Peyer's patch (tissue), 4 donors: Measurements from ENCODE around the gene PRAMEF12. TPM values are rescaled to one million over a fixed set of nuclear protein-coding genes. Genes with fewer than 3 reads are reported as not detected.

Source experiments
- DNase-seq, 3 donors: peaks; one replicate each; pipeline ENCODE4 v3.0.0-alpha.2; 2017 to 2019
- H3K27ac ChIP-seq, 4 donors: fragments of 200-600 bp; sonication (generic); one replicate each; pipeline ENCODE4 v1.5.1; 2016 to 2019
- H3K27me3 ChIP-seq, 2 donors: fragments of 200-600 bp; sonication (generic); one replicate each; pipeline ENCODE4 v1.5.1; 2019
- H3K36me3 ChIP-seq, 3 donors: fragments of 200-600 bp; sonication (generic); one replicate each; pipeline ENCODE4 v1.5.1; 2016 to 2019
- H3K4me1 ChIP-seq, 4 donors: fragments of 200-600 bp; sonication (generic); one replicate each; pipeline ENCODE4 v1.5.1; 2016 to 2019
- H3K4me3 ChIP-seq, 4 donors: fragments of 200-600 bp; sonication (generic); 1 replicate in 3 of 4; 2 replicates in 1 of 4; pipeline ENCODE4 v1.5.1; 2016 to 2019; ENCODE audit warnings: mild to moderate bottlenecking in 1 of 4
- H3K9me3 ChIP-seq, 4 donors: fragments of 200-600 bp; sonication (generic); one replicate each; pipeline ENCODE4 v1.5.1; 2016 to 2019; ENCODE audit warnings: mild to moderate bottlenecking in 1 of 4
- CTCF ChIP-seq, 6 experiments: fragments of 450-650 bp in 4 of 6; fragments of 200-600 bp in 2 of 6; sonication (generic) in 1 of 6; IDR thresholded peaks; one replicate each; pipeline ENCODE4 v1.5.1; 2017 to 2019; ENCODE audit warnings: antibody characterized with exemption in 6 of 6, mild to moderate bottlenecking in 3 of 6, moderate library complexity in 1 of 6
- POLR2A ChIP-seq, 2 donors: fragments of 450-650 bp; IDR thresholded peaks; one replicate each; pipeline ENCODE4 v1.5.1; 2017; ENCODE audit warnings: antibody characterized with exemption in 2 of 2, mild to moderate bottlenecking in 2 of 2, moderate library complexity in 2 of 2
- total RNA-seq, 4 donors: library from RNA; depleted of rRNA; stranded (reverse); fragments of >200 nt; gene quantifications; one replicate each; pipeline ENCODE4 v1.1.0, GENCODE V29; 2016

The PRAMEF12 gene
- total RNA-seq, 4 donors from 2014 or later, result not detected

- no peak for TF ChIP-seq CTCF (IDR thresholded peaks at IDR 0.05)
- TF ChIP-seq POLR2A (IDR thresholded peaks at IDR 0.05), result no peak
- no peaks in the 10 kb centered on the region for H3K9me3 ChIP-seq
- H3K36me3 ChIP-seq, result no peaks in the 10 kb centered on the region
- no peak for DNase-seq
- H3K4me1 ChIP-seq, result no peaks in the 10 kb centered on the region
- no peak overlapping the region for H3K4me3 ChIP-seq
- H3K27me3 ChIP-seq, result no peaks in the 10 kb centered on the region
- no peak overlapping the region for H3K27ac ChIP-seq
Measured at GRCh38 chr1:12739613-12740012, 33.9 kb upstream of the PRAMEF12 start.

GRCh38 chr1:12741946-12742345, 31.6 kb upstream of the PRAMEF12 start:
- Histone ChIP-seq H3K27me3 (no peaks in the 10 kb centered on the region), H3K9me3 (no peaks in the 10 kb centered on the region), H3K4me1 (no peaks in the 10 kb centered on the region), H3K36me3 (no peaks in the 10 kb centered on the region), H3K27ac (no peak overlapping the region), H3K4me3 (no peak overlapping the region)
- TF ChIP-seq POLR2A (IDR thresholded peaks at IDR 0.05), result no peak
- no peak for TF ChIP-seq CTCF (IDR thresholded peaks at IDR 0.05)
- no peak for DNase-seq

GRCh38 chr1:12745126-12745991, 28.2 kb upstream of the PRAMEF12 start:
- Histone ChIP-seq H3K27ac (no peak overlapping the region), H3K4me1 (no peaks in the 10 kb centered on the region), H3K36me3 (no peaks in the 10 kb centered on the region), H3K4me3 (no peak overlapping the region), H3K9me3 (peaks cover 0 to 15% (median 2%) of the 10 kb centered on the region in 4 donors), H3K27me3 (no peaks in the 10 kb centered on the region)
- DNase-seq, result no peak
- TF ChIP-seq CTCF (IDR thresholded peaks at IDR 0.05) (no peak), POLR2A (IDR thresholded peaks at IDR 0.05) (no peak)

GRCh38 chr1:12745992-12746323, 27.6 kb upstream of the PRAMEF12 start, which contains the start of gene CFAP107:
CFAP107 (plus strand) TSS chr1:12746200; CDS start chr1:12746431, 231 bp downstream.
- DNase-seq, result no peak
- TF ChIP-seq CTCF (IDR thresholded peaks at IDR 0.05) (no peak), POLR2A (IDR thresholded peaks at IDR 0.05) (no peak)
- Histone ChIP-seq H3K9me3 (peaks cover 0 to 15% (median 2%) of the 10 kb centered on the region in 4 donors), H3K4me3 (no peak within 1 kb of the TSS), H3K27ac (no peak within 1 kb of the TSS), H3K27me3 (no peaks in the 10 kb centered on the region), H3K36me3 (no peaks in the 10 kb centered on the region), H3K4me1 (no peaks in the 10 kb centered on the region)

GRCh38 chr1:12748778-12749355, 24.7 kb upstream of the PRAMEF12 start:
- Histone ChIP-seq H3K4me3 (no peak overlapping the region), H3K4me1 (no peaks in the 10 kb centered on the region), H3K27me3 (no peaks in the 10 kb centered on the region), H3K9me3 (peaks cover 0 to 15% (median 2%) of the 10 kb centered on the region in 4 donors), H3K27ac (no peak overlapping the region), H3K36me3 (no peaks in the 10 kb centered on the region)
- no peak for TF ChIP-seq CTCF (IDR thresholded peaks at IDR 0.05)
- no peak for TF ChIP-seq POLR2A (IDR thresholded peaks at IDR 0.05)
- no peak for DNase-seq
